HepG2 (cell line): ENCODE data around the gene B4GALT2. TPM values are rescaled to one million over a fixed set of nuclear protein-coding genes. Genes with fewer than 3 reads are reported as not detected.

Experiments
- ATAC-seq: fragments of 200-7000 bp; cut with Tn5 transposase; 3 replicates; pipeline ENCODE4 v1.9.1; 2020; ENCODE audit warnings: mild to moderate bottlenecking, moderate library complexity
- BruUV-seq: library from RNA; stranded (reverse); fragments of 400-500 nt; replicated peaks from 2 replicates; lab custom pipeline; 2021; lab: Mats Ljungman, UMichigan
- CTCF ChIA-PET: fragments of 300-600 bp; formaldehyde crosslinking; extraction: SDS; loops from one replicate; lab custom pipeline; 2021; ENCODE audit warnings: low total read pairs, inconsistent platforms, low intra/inter-chr PET ratio; lab: Yijun Ruan, JAX
- POLR2A ChIA-PET: fragments of 350-600 bp; sonication (Branson Sonifier 250); formaldehyde crosslinking; loops from one replicate; lab custom pipeline; 2020; ENCODE audit warnings: antibody characterized with exemption, inconsistent platforms; lab: Yijun Ruan, JAX
- DNase-seq: peaks from one replicate; pipeline ENCODE4 v3.0.0-alpha.2; 2015; ENCODE audit warnings: low spot score
- FAIRE-seq: peaks from 3 replicates; lab custom pipeline; 2011; peaks lifted over from hg19 to GRCh38; lab: Jason Lieb, UNC
- H2AFZ ChIP-seq: one replicate; pipeline ENCODE4 v1.6.1; 2011; ENCODE audit warnings: low read length, inconsistent platforms
- H3K27ac ChIP-seq: fragments of 300-600 bp; 3 replicates; pipeline ENCODE4 v1.8.0; 2011; ENCODE audit warnings: mixed run types, mild to moderate bottlenecking, mixed read lengths, low read length, inconsistent platforms; ENCODE audit not compliant: insufficient read depth; ENCODE audit errors: extremely low read length
- H3K27me3 ChIP-seq, 2 experiments: fragments of 200-600 bp in 1 of 2; 2 replicates in 1 of 2; 3 replicates in 1 of 2; pipeline versions ENCODE4 v1.6.0 to v1.8.0; 2011; ENCODE audit warnings: low read length in 2 of 2, mild to moderate bottlenecking in 2 of 2, moderate library complexity in 2 of 2, inconsistent platforms in 1 of 2; ENCODE audit not compliant: insufficient read depth in 2 of 2, control insufficient read depth in 1 of 2
- H3K36me3 ChIP-seq, 2 experiments: fragments of 200-600 bp in 1 of 2; replicated peaks in 1 of 2; 2 replicates in 1 of 2; 3 replicates in 1 of 2; pipeline versions ENCODE4 v1.5.1 to v1.8.0; 2011; ENCODE audit warnings: low read length in 2 of 2, inconsistent platforms in 1 of 2; ENCODE audit not compliant: insufficient read depth in 2 of 2, control insufficient read depth in 1 of 2
- H3K4me1 ChIP-seq: 2 replicates; pipeline ENCODE4 v1.5.1; 2012; ENCODE audit warnings: low read length, inconsistent platforms; ENCODE audit not compliant: insufficient read depth
- H3K4me2 ChIP-seq: 2 replicates; pipeline ENCODE4 v1.6.0; 2011; ENCODE audit warnings: low read depth, low read length, inconsistent platforms
- H3K4me3 ChIP-seq, 3 experiments: fragments of 200-600 bp in 1 of 3; sonication (generic), shearing (Covaris generic) in 1 of 3; replicated peaks in 1 of 3; 2 replicates each; pipeline ENCODE4 v1.5.1; 2011 to 2016; ENCODE audit warnings: low read length in 3 of 3, inconsistent platforms in 2 of 3, low read depth in 2 of 3, mild to moderate bottlenecking in 2 of 3, control low read depth in 1 of 3, mixed read lengths in 1 of 3; ENCODE audit not compliant: insufficient read depth in 1 of 3
- H3K79me2 ChIP-seq: one replicate; pipeline ENCODE4 v1.6.1; 2011; ENCODE audit warnings: low read length, inconsistent platforms; ENCODE audit not compliant: insufficient read depth
- H3K9ac ChIP-seq: 2 replicates; pipeline ENCODE4 v1.6.0; 2011; ENCODE audit warnings: mild to moderate bottlenecking, low read depth, low read length, inconsistent platforms; ENCODE audit not compliant: insufficient read depth
- H3K9me3 ChIP-seq: 2 replicates; pipeline ENCODE4 v1.5.1; 2012; ENCODE audit warnings: mild to moderate bottlenecking, low read length
- H4K20me1 ChIP-seq: 2 replicates; pipeline ENCODE4 v1.6.0; 2011; ENCODE audit warnings: inconsistent platforms, mild to moderate bottlenecking, low read length, moderate library complexity; ENCODE audit not compliant: insufficient read depth
- NFKB2 ChIP-seq: sonication (generic); formaldehyde crosslinking; IDR thresholded peaks from 2 replicates; pipeline ENCODE4 v1.4.0; 2020; ENCODE audit warnings: missing genetic modification reagents, borderline replicate concordance
- NPAS2 ChIP-seq: sonication (generic); formaldehyde crosslinking; IDR thresholded peaks from 2 replicates; pipeline ENCODE4 v1.8.0; 2022; ENCODE audit warnings: mild to moderate bottlenecking, missing genetic modification reagents, borderline replicate concordance
- RBM39 ChIP-seq: fragments of 200-400 bp; formaldehyde crosslinking; IDR thresholded peaks from one replicate; pipeline ENCODE4 v1.6.1; 2018; ENCODE audit warnings: antibody characterized with exemption, mild to moderate bottlenecking, low read depth, low read length; ENCODE audit not compliant: poor library complexity, severe bottlenecking
- TRIM24 ChIP-seq: sonication (generic); formaldehyde crosslinking; IDR thresholded peaks from 2 replicates; pipeline ENCODE4 v1.8.0; 2022; ENCODE audit warnings: mild to moderate bottlenecking, missing genetic modification reagents
- ZMYM4 ChIP-seq: sonication (generic); formaldehyde crosslinking; IDR thresholded peaks from 2 replicates; pipeline ENCODE4 v1.8.1; 2023; ENCODE audit warnings: mild to moderate bottlenecking, missing genetic modification reagents
- ZNF30 ChIP-seq: sonication (generic); formaldehyde crosslinking; IDR thresholded peaks from 2 replicates; pipeline ENCODE4 v1.5.0; 2020; ENCODE audit warnings: mild to moderate bottlenecking, missing genetic modification reagents
- ZNF780A ChIP-seq: sonication (generic); formaldehyde crosslinking; IDR thresholded peaks from 2 replicates; pipeline ENCODE4 v1.8.0; 2022; ENCODE audit warnings: mild to moderate bottlenecking, missing genetic modification reagents, moderate library complexity
- ZNF788 ChIP-seq: sonication (generic); formaldehyde crosslinking; IDR thresholded peaks from 2 replicates; pipeline ENCODE4 v1.5.0; 2020; ENCODE audit warnings: mild to moderate bottlenecking, missing genetic modification reagents, borderline replicate concordance
- ZSCAN12 ChIP-seq: sonication (generic); formaldehyde crosslinking; IDR thresholded peaks from 2 replicates; pipeline ENCODE4 v1.9.0; 2021; ENCODE audit warnings: mild to moderate bottlenecking, missing genetic modification reagents
- WGBS: methylation state at CpG from one replicate; pipeline ENCODE4 v1.1.6; 2017; ENCODE audit warnings: low lambda C conversion rate; 5-methylcytosine and 5-hydroxymethylcytosine counted together
- in situ Hi-C: cut with HindIII; loops from 2 replicates; pipeline ENCODE4 v1.10.0; 2017; ENCODE audit warnings: low pct_unique_long_range_greater_than_20kb; ENCODE audit not compliant: extremely low pct_ligation_motif_present
- intact Hi-C: fragments of 100-400 bp; cut with micrococcal nuclease; formaldehyde crosslinking; loops from one replicate; pipeline ENCODE4 v1.10.0; 2022; ENCODE audit not compliant: unreplicated experiment
- polyA plus RNA-seq, 8 experiments: library from polyadenylated mRNA; depleted of rRNA in 3 of 8; stranded (reverse) in 7 of 8; unstranded in 1 of 8; fragments of >200 nt; fragmentation: Illumina TruSeq in 4 of 8; extraction: Trizol in 4 of 8; gene quantifications; 2 replicates each; pipeline versions ENCODE4 v1.2.1 to v1.2.3, GENCODE V29; 2011 to 2016; ENCODE audit warnings: low read depth in 4 of 8, missing spikeins in 1 of 8, mixed read lengths in 1 of 8; ENCODE audit not compliant: insufficient read depth in 1 of 8
- total RNA-seq, 5 experiments: library from RNA; depleted of rRNA; stranded (reverse); fragments of >200 nt; fragmentation: Illumina TruSeq; extraction: Trizol; gene quantifications; 2 replicates each; pipeline ENCODE4 v1.2.3, GENCODE V29; 2016; ENCODE audit warnings: low read depth in 1 of 5
- TF ChIP-seq, protein P1 (sequence below): sonication (generic); formaldehyde crosslinking; IDR thresholded peaks from 2 replicates; pipeline ENCODE4 v1.4.0; 2020; ENCODE audit warnings: mild to moderate bottlenecking, missing genetic modification reagents, borderline replicate concordance
- TF ChIP-seq, protein P2 (sequence below): sonication (generic); formaldehyde crosslinking; IDR thresholded peaks from 2 replicates; pipeline ENCODE4 v1.5.1; 2020; ENCODE audit warnings: missing genetic modification reagents, mild to moderate bottlenecking, borderline replicate concordance
- TF ChIP-seq, protein P3 (sequence below): sonication (generic); formaldehyde crosslinking; IDR thresholded peaks from 2 replicates; pipeline ENCODE4 v1.8.1; 2022; ENCODE audit warnings: mild to moderate bottlenecking, missing genetic modification reagents

The B4GALT2 gene
- total and polyA plus RNA-seq, 2 of the 13 experiments (the other 11 are each of a cell fraction or from before 2014, with no cell fraction given), result 41.9 to 78.0 TPM

DNA sequence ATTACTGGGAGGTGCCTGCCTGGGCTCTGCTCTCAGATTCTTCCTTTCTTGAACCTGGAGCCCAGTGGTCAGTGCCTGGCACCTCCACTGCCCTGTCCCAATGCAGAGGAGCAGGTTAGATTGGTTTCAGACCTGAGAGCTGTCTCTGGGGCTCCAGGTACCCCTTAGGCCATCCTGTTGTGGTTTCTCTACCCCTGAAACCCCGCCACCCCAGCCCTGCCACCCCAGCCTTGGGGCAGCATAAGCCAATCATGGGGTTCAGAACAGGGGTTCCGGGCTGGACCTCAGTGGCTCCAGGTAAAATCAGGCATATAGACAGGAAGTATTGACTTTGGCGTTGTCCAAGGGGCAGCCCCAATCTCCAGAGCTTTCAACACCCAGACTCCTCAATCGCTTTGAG lies 55.4 kb downstream of the B4GALT2 start:
- Histone ChIP-seq H3K9ac (no peak overlapping the region), H2AFZ (no peak overlapping the region), H3K4me2 (no peak overlapping the region), H3K9me3 (no peaks in the 10 kb centered on the region), H3K36me3 (no peaks in the 10 kb centered on the region)
- ATAC-seq, result no peak
- BruUV-seq, result no TSS peak
- TF ChIP-seq, protein P1, sequence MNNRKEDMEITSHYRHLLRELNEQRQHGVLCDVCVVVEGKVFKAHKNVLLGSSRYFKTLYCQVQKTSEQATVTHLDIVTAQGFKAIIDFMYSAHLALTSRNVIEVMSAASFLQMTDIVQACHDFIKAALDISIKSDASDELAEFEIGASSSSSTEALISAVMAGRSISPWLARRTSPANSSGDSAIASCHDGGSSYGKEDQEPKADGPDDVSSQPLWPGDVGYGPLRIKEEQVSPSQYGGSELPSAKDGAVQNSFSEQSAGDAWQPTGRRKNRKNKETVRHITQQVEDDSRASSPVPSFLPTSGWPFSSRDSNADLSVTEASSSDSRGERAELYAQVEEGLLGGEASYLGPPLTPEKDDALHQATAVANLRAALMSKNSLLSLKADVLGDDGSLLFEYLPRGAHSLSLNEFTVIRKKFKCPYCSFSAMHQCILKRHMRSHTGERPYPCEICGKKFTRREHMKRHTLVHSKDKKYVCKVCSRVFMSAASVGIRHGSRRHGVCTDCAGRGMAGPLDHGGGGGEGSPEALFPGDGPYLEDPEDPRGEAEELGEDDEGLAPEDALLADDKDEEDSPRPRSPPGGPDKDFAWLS (CRISPR knock-in tag), result no peak
- no peak for TF ChIP-seq NFKB2 (CRISPR knock-in tag)
- no peak for TF ChIP-seq TRIM24 (CRISPR knock-in tag)
- no peak for TF ChIP-seq ZNF30 (CRISPR knock-in tag)
- no peak for TF ChIP-seq NPAS2
- TF ChIP-seq, protein P2, sequence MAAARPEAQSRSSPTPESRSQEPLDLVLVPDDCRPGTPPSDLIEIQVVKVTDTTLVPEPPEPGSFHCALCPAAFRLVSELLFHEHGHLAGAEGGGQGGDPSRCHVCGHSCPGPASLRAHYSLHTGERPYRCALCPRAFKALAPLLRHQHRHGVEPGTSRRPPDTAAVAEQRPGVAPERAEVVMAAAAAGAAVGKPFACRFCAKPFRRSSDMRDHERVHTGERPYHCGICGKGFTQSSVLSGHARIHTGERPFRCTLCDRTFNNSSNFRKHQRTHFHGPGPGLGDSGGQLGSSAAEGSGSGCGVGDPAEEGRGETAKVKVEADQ (CRISPR knock-in tag), result no peak
- TF ChIP-seq, protein P3, sequence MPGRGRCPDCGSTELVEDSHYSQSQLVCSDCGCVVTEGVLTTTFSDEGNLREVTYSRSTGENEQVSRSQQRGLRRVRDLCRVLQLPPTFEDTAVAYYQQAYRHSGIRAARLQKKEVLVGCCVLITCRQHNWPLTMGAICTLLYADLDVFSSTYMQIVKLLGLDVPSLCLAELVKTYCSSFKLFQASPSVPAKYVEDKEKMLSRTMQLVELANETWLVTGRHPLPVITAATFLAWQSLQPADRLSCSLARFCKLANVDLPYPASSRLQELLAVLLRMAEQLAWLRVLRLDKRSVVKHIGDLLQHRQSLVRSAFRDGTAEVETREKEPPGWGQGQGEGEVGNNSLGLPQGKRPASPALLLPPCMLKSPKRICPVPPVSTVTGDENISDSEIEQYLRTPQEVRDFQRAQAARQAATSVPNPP (CRISPR knock-in tag), result no peak
- no peak for TF ChIP-seq RBM39
- no peak for TF ChIP-seq ZSCAN12 (CRISPR knock-in tag)
- no peak for TF ChIP-seq ZMYM4 (CRISPR knock-in tag)
- TF ChIP-seq ZNF788, result no peak
- no peak for TF ChIP-seq ZNF780A (CRISPR knock-in tag)
- TF ChIP-seq, all 625 proteins: peak for 0
- POLR2A ChIA-PET, result interaction anchor here (1.1 to 5.4 kb wide), 2 partner anchors 9 to 56 kb away, joined by 3 to 22 read pairs; no protein-coding TSS in a partner anchor
- H3K4me3 ChIP-seq, result no peak overlapping the region
- no peak overlapping the region for H3K27ac ChIP-seq
- CTCF ChIA-PET, result interaction anchor here (3.1 kb wide), 1 partner anchor 29 kb away, joined by 57 read pairs; no protein-coding TSS in a partner anchor
- 39% methylated on average over 3 of the region's 4 CpGs for WGBS
- in situ Hi-C loops (loop anchor here (5.0 kb wide), 1 partner anchor 37 kb away; no protein-coding TSS in a partner anchor), intact Hi-C loops (loop anchor here (10.0 kb wide), 1 partner anchor 100 kb away; the partner anchor contains the start of gene ARTN)
- no peaks in the 10 kb centered on the region for H4K20me1 ChIP-seq
- no peaks in the 10 kb centered on the region for H3K79me2 ChIP-seq
- no peak for DNase-seq
- peaks cover 0 to 2% of the 10 kb centered on the region in 2 experiments; a peak in 1 of 5 replicates for H3K27me3 ChIP-seq
- H3K4me1 ChIP-seq, result peaks cover 51% of the 10 kb centered on the region
- no peak for FAIRE-seq
